Dermis blood vessel endothelial cell (primary cell): Measurements from ENCODE around the gene CBR3. TPM values are rescaled to one million over a fixed set of nuclear protein-coding genes. Genes with fewer than 3 reads are reported as not detected.
"Not testable (repeated sequence)": the region's sequence is repeated elsewhere in the genome, so short reads cannot be mapped to it uniquely, and the experiment has no call there.

Experiments used
- DNase-seq: peaks from one replicate; pipeline ENCODE4 v3.0.0; 2010
- total RNA-seq: library from RNA; depleted of rRNA; stranded (reverse); fragments of >200 nt; gene quantifications from 2 replicates; pipeline ENCODE4 v1.2.3, GENCODE V29; 2014

CBR3 gene
- 5.8 and 6.8 TPM in 2 replicates for total RNA-seq

DNA sequence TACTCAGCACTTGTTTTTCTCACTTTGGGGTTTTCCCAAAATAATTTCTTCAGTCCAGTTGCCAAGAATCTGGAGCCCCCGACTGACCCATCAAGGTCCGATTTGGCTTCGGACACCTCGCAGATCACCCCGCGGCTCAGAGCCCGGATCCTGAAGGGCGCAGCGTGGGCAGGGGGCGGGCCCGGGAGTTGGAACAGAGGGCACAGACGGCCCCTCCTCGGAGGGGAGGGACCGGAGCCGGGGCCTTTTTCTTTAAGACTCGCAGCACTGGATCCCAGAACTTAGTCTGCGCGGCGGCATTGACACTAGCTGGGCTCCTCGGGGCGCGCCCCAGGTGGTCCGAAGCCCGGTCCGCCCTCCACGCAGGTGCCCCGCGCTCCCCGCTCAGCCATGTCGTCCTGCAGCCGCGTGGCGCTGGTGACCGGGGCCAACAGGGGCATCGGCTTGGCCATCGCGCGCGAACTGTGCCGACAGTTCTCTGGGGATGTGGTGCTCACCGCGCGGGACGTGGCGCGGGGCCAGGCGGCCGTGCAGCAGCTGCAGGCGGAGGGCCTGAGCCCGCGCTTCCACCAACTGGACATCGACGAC, at the start of gene CBR3:
TSS of gene CBR3 (plus strand) at position 277 of the 588 bp plus-strand sequence. CDS start at position 391, 114 bp downstream.
- DNase-seq, result peak; percentile 52

DNA sequence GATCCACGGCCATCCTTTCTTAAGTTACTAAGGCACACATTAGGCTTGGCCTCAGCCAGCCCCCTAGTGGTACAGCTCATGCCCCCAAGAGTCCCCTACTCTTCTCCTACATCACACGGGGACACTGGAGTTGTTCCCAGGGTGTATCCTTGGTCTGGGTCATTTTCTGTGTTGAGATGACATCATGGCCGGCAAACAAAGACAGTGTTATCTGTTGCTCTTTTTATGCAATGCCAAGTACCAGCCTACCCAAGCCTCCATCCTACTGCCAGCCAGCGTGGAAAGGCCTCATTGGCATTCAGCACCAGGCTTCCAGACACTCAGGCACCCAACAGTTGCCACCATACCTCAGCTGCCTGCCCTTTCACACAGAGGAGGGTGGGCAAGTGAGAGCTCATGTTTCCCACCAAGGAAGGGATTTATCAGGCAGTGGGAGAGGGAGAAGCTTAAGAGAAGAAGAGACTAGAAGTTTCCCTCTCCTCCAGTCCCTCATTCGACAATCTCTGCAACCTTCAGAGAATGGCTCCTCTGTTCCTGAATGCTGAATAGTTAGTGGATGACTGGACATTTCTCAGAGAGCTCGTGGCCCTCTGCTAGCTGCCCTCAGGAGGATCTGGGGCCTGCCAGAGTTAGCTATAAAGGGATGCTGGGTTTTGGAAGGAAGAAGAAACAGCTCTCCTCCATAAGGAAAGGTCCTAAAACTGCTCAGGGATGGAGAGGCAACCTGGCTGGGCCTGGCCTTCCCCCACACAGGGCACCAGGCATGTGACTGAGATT, 47.3 kb upstream of the CBR3 start:
- DNase-seq, result no peak

DNA sequence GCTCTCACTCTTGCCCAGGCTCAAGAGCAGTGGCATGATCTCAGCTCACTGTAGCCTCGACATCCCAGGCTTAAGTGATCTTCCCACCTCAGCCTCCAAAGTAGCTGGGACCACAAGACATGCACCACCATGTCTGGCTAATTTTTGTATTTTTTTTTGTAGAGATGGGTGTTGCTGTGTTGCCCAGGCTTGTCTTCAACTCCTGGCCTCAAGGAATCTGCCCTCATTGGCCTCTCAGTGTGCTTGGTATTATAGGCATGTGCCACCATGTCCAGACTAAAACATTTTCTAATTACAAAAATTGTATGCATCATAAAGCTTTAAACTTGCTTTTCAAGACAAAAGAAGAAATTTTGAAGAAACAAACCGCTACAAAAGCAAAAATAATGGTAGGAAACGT, 44.9 kb upstream of the CBR3 start:
- DNase-seq, result no peak

DNA sequence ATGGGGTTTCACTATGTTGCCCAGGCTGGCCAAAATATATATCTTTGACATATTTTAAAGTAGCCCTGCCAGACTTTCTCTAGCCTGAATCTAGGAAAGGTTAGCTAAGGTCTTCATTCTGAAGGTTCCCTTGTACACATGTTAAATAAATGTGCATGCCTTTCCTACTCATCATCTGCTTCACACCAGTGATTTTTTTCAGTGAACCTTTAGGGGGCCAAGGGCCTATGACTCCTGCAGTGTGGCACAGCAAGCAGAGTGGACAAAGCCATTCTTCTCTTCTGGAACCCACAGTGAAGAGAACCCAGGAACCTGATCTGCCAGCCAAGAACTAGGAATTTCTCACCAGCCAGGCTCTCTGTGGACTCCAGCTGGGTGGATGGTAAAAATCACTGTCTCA, 42.2 kb upstream of the CBR3 start:
- DNase-seq, result no peak

DNA sequence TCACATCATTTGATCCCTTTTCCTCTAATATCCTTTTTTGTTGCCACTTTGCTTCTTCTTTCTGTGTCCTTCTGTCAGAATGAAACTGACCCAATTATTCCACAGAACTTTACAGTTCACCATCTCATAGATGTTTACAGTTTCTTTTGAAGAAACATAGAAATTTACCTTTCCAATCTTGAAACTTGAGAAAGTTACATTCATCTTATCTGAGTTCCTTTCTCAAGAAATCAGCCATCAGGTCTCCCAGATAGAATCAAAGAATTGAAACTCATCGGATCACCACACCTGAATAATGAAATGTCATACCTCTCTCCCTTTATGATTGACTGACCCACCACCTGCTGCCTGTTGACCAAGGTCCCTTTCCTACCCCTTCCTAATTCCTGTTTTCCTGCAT, 41.4 kb upstream of the CBR3 start:
- DNase-seq, result no peak

DNA sequence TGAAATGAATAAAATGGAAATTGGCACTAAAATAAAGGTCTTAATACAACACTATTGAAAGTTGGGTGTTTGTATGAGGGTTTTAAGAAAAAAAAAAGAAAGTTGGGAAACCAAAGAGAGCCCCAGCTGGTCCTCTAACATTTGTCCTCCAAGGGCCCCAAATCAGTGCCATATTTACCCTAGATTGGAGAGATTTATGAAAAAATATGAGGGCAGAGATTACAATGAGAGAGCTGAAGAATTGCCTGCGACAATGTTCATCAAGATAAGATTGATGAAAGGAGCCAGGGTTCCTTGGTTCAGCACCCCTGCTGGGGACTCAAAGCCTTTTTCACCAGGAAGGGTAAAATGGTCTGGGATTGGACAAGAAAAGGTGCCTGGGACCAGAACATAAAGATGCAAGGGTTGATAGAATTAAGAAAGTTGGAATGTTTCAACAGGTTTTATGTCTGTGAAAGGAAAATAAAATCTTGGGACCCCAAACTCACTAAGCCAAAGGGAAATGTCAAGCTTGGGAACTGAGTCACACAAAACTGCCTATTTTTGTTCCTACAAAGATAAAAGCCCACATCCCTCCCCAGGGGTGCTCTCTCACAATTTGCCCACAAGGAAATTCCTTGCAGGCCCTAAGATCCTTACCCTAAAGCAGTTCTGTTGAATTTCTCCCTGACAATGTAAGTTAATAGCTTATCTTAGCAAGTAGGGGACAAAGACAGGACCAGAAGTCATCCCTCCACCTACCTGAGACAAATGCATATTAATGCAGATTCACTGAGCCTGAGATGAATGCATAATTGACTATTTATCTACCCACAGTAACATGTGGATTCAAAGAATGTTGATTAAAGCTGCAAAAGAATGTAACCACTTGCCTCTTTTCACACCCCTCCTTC, 38.2 kb upstream of the CBR3 start:
- no peak for DNase-seq

DNA sequence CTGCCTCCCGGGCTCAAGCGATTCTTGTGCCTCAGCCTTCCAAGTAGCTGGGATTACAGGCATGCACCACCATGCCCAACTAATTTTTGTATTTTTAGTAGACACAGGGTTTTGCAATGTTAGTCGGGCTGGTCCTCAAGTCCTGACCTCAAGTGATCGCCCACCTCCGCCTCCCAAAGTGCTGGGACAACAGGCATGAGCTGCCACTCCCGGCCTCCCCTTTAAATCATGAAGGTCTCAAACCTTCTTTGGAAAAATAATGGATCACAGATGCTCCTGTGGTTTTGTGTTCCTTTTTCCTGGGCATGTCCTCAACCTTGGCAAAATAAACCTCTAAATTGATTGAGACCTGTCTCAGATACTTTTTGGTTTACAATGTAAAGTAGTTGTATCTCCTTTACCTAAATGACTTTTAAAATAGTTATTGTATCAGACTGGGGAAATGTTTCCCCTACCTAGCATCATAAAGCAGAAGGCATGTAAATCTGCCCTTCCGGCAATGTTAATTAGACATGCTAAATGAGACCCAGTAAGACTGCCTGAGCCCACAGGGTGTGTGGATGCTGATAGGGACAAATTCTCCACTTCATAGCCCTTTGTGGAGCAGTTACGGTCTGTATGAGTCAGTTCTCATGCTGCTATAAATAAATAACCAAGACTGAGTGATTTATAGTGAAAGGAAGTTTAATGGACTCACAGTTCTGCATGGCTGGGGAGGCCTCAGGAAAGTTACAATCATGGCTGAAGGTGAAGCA, 37.3 kb upstream of the CBR3 start:
- peak; percentile 46 for DNase-seq

DNA sequence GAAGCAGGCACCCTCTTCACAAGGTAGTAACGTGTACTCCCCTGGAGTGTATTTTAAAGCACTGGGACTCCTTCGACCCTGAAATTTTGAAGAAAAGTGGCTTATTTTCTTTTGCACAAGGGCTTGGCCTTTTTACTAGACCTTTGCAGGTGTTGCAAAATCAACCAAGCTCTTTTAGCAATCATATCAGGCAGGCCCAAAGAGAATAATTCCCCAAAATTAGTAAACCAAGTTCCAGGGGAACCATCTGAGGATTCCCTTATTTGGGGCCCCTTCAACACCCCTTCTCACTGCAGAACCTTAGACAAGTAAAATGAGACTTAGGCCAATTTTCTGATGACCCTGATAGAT, 36.7 kb upstream of the CBR3 start:
- DNase-seq, result no peak

DNA sequence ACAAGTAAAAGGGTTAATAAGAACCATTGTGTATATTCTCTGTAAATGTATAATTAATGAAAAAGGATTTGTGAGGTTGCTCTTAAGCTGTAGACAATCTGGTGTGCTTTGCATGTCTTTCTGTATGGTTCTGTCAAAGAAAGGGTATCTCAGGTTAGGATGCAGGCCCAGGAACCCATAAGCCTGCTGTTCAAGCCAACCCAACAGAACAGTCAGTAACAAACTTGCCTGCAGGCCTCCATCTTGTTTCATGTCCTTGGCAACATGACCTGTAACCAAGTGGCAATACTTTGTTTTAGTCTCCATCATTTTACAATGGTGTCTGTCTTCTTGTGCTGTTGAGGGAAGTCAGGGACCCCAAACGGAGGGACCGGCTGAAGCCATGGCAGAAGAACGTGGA, 35.9 kb upstream of the CBR3 start:
- DNase-seq, result no peak

DNA sequence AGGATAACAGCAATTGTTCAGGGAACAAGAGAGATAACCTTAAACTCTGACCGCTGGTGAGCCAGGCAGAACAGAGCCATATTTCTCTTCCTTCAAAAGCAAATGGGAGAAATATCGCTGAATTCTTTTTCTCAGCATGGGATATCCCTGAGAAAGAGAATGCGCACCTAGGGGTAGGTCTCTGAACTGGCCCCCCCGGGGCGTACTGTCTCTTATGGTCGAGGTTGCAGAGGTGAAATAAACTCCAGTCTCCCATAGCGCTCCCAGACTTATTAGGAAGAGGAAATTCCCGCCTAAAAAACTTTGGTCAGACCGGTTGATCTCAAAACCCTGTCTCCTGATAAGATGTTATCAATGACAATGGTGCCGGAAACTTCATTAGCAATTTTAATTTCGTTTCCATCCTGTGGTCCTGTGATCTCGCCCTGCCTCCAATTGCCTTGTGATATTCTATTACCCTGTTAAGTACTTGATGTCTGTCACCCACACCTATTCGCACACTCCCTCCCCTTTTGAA, 35.1 kb upstream of the CBR3 start:
- not testable (repeated sequence) for DNase-seq

DNA sequence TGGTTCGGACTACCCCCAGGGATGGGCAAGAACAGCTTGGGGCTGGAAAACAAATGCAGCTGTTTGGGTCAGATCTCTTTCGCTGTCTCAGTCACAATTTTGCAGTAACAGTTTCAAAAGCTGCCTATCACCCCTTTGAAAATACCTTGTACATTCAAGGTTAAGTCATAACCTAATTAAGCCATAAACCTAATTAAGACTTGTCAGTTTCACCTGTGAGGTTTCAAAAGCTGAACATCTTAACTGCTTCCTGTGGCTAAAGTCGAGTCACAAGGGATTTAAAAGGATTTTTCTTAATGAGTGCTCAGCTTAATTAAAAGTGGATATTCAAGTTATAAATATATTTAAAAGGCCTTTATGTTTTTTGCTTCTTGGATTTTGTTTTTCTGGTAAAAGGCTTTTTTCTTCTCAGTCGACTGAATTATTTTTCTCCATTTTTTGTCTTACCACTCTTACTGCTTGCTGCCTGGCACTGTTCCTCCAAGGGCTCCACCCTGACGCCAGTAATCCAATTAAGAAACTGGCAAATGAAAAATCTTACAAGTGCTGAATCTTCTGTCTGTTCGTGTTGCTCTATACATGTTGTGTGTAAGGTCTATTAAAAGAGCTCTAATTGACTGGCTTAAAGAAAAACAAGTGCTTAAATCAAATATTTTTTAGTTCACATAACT, 33.8 kb upstream of the CBR3 start:
- no peak for DNase-seq

DNA sequence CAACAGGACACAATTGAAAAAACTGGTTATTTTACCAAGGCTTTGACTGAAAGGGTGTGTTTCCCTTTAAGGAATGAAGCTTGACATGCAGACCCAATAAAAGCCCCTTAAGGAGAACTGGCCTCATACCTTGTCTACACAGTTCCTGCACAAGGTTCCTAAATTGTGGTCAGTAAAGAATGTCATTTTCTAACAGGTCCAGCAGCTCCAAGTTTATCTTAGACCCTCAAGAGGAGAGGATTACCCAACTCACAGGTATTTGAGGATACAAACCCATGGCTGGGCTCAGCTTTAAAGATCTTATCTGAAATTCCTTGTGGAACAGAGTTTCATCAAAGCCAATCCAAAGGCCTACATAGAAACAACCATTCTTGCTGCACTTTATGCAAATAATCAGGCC, 31.4 kb upstream of the CBR3 start:
- DNase-seq, result no peak

DNA sequence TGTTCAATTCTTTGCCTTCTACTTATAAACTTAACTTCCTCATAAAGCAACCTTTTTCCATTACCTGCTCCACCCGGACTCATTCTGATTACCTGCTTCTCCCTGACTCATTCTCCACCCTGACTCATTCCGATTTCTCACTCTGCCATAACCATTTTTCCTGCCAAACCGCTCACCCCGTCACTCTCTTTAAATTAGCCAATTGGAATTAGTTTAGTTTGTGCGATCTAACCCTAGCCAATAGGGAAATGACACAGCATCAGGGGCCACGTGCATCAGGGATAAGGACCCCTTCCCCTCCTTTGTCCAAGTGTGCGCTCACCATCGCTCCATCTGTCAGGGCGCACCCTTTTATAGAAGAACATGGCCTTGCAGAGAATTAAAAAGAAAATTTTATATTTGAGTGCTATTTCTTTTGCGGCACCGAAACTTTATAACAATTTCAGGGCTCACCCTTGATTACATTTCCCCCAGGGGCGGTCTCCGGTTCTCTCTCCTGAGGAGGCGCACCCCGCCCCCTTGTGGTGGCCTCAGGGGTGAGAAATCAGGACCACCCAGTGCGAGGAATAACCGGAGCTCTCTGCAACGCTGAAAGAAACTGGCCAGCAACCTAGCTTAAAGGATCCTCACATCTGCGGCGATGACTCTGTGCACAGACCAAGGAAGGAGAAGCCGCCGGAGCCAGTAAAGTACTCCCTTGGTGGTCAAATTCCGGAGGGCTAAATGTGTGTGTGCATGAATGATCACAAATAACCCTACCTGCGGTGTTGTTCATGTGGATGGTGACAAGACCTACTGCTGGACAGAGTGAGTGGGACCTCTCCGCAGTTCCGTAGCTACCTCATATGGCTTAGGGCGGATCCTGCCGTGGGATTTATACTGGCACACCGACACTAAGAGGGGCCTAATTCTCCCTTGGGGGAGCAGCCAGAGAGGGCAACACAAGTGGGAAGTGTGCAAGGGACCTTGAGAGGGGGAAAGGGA, 30.3 kb upstream of the CBR3 start:
- DNase-seq, result peak; percentile 54

DNA sequence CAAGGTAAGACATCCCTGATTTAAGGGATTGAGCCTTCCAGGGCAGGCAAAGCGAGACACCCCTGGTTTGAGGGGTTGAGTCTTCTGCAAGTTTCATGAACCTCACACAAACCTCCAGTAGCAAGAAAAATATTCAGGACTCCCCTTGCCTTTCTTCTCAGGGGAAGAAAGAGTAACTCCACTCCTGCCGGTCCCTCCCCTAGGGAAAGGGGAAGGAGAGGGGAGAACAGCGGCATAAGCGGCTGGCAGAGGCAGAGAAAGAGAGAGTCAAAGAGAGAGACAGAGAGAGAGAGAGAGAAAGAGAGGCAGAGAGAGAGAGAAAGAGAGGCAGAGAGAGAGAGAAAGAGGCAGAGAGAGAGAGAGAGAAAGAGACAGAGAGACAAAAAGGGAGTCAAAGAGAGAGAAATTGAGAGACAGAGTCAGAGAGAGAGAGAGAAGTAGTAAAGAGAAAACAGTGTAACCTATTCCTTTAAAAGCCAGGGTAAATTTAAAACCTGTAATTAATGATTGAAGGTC, 29.5 kb upstream of the CBR3 start:
- no peak for DNase-seq

DNA sequence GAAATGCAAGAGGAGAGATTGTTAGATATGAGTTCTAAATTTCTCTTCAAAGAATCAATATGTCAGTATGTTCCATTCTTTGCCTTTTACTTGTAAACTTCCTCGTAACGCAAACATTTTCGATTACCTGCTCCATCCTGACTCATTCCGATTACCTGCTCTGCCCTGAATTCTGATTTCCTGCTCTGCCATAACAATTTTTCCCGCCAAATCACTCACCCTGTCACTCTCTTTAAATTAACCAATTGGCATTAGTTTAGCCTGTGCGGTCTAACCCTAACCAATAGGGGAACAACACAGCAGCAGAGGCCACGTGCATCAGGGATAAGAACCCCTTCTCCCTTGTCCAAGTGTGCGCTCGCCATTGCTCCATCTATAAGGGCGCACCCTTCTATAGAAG, 25.0 kb upstream of the CBR3 start:
- DNase-seq, result no peak

DNA sequence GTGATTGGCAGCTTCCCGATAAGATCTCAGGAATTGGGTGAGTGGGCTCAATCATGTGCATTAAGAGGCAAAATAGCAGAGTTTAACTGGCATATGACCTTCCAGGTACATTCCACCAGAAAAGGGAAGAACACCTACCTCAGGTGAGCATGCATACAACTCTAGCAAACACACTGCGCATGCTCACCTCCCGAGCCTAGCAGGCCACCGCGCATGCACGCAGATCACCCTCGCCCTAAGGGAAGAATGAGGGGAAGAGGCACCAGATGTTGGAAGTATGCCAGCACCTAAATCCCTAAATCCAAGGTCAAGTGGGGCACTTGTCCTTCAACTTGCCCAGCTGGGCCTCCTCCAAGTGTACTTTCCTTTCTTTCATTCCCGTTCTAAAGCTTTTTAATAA, 23.6 kb upstream of the CBR3 start:
- DNase-seq, result no peak

DNA sequence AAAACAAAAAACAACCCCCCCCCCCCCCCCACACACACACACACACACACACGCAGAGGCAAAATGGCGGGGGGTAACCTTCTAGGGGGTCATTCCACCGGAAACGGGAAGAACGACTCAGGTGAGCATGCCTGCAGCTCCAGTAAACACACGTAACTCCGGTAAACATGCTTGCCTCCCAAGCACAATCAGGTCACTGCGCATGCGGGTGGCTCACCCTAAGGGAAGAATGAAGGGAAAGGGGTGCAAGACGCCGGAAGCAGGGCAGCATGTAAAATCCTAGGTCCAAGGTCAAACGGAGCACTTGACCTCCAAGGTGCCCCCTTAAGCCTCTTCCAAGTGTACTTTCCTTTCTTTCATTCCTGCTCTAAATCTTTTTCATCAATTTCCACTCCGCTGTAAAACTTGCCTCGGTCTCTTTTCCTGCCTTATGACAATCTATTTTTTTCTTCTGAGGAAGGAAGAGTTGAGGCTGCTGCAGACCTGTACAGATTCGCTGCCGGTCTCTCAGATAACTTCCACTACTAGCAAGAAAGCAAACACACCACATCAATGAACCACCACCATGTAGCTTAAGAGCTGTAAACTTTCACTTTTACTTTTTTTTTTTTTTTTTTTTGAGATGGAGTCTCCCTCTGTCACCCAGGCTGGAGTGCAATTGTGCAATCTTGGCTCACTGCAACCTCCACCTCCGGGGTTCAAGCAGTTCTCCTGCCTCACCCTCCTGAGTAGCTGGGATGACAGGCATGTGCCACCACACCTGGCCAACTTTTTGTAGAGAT, 21.0 kb upstream of the CBR3 start:
- DNase-seq, result no peak

DNA sequence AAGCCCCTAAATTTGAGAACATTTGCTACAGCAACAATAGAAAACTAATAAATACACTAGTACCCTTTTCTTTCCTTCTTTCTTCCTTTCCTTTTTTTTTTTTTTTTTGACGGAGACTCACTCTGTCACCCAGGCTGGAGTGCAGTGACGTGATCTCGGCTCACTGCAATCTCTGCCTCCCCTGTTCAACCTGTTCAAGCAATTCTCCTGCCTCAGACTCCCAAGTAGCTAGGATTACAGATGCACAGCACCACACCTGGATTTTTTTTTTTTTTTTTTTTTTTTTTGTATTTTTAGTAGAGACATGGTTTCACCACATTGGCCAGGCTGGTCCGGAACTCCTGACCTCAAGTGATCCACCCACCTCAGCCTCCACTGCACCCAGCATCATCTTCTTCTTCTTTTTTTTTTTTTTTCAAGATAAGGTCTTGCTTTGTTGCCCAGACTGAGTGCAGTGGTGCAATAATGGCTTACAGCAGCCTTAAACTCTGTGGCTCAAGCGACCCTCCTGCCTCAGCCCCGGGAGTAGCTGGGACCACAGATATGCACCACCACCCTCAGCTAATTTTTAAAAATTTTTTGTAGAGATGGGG, 19.6 kb upstream of the CBR3 start:
- DNase-seq, result no peak

DNA sequence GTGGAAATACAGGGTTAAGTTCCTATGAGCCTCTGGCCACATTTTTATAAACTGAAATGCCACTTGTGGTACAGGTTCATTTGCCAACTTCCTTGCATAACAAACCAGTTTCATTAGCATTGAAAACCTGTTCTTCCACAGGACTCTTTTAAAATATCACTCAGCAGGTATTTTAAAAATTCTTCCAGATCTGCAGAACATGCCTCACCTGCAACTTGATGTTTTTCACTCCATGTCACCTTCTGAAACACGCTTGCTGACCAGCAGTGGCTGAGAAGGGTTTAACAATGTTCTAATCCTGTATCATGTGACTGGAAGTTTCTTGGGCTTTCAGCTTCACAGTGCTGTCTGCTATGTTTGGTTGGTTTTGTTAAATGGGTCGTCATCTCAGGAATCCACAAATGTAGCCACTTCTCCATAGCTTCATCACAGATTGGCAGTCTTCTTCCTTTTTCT, 17.6 kb upstream of the CBR3 start:
- no peak for DNase-seq
